ENCODE data around the gene NOP14. TPM values are rescaled to one million over a fixed set of nuclear protein-coding genes. Genes with fewer than 3 reads are reported as not detected.

Gene NOP14
- polyA plus RNA-seq, 1 experiment: 7.1 TPM

GRCh38 chr4:2913168-2913567 lies 50.0 kb downstream of the NOP14 start:
- no peak for TF ChIP-seq CTCF (IDR thresholded peaks at IDR 0.05; ENCODE audit: insufficient read depth, low read depth, low read length)

GRCh38 chr4:2911868-2912267 lies 51.3 kb downstream of the NOP14 start:
- H3K36me3 ChIP-seq (ENCODE audit: control insufficient read depth, insufficient read depth, low read length): peaks cover 34% of the 10 kb centered on the region

More at GRCh38 chr4:2913168-2913567, 50.0 kb downstream of the NOP14 start:
- Histone ChIP-seq H3K4me3 (ENCODE audit: low read depth, low read length) (no peak overlapping the region), H3K27me3 (ENCODE audit: control insufficient read depth, insufficient read depth, low read length) (no peaks in the 10 kb centered on the region), H3K36me3 (ENCODE audit: control insufficient read depth, insufficient read depth, low read length) (peaks cover 25% of the 10 kb centered on the region)
- POLR2A ChIA-PET: no interaction called here
- no peak for DNase-seq (ENCODE audit: low read depth)
- CTCF ChIA-PET: interaction anchor here (1.1 kb wide), 1 partner anchor 17 kb away, joined by 3 read pairs; no protein-coding TSS in a partner anchor

GRCh38 chr4:2910409-2910808 lies 52.8 kb downstream of the NOP14 start:
- no peak for DNase-seq (ENCODE audit: low read depth)
- peaks cover 35% of the 10 kb centered on the region for H3K36me3 ChIP-seq (ENCODE audit: control insufficient read depth, insufficient read depth, low read length)

More at GRCh38 chr4:2911868-2912267, 51.3 kb downstream of the NOP14 start:
- ChIA-PET CTCF (interaction anchor here (0.9 kb wide), 1 partner anchor 147 kb away, joined by 4 read pairs; no protein-coding TSS in a partner anchor), POLR2A (no interaction called here)
- no peak for DNase-seq (ENCODE audit: low read depth)
- no peak for TF ChIP-seq CTCF (IDR thresholded peaks at IDR 0.05; ENCODE audit: insufficient read depth, low read depth, low read length)
- Histone ChIP-seq H3K4me3 (ENCODE audit: low read depth, low read length) (no peak overlapping the region), H3K27me3 (ENCODE audit: control insufficient read depth, insufficient read depth, low read length) (no peaks in the 10 kb centered on the region)

GRCh38 chr4:2909583-2909982 lies 53.6 kb downstream of the NOP14 start:
- no peak for DNase-seq (ENCODE audit: low read depth)
- H3K4me3 ChIP-seq (ENCODE audit: low read depth, low read length): no peak overlapping the region
- CTCF ChIA-PET: no interaction called here
- TF ChIP-seq CTCF (IDR thresholded peaks at IDR 0.05; ENCODE audit: insufficient read depth, low read depth, low read length): no peak
- peaks cover 40% of the 10 kb centered on the region for H3K36me3 ChIP-seq (ENCODE audit: control insufficient read depth, insufficient read depth, low read length)
- POLR2A ChIA-PET: no interaction called here
- H3K27me3 ChIP-seq (ENCODE audit: control insufficient read depth, insufficient read depth, low read length): no peaks in the 10 kb centered on the region

More at GRCh38 chr4:2910409-2910808, 52.8 kb downstream of the NOP14 start:
- H3K27me3 ChIP-seq (ENCODE audit: control insufficient read depth, insufficient read depth, low read length): no peaks in the 10 kb centered on the region
- POLR2A ChIA-PET: no interaction called here
- H3K4me3 ChIP-seq (ENCODE audit: low read depth, low read length): no peak overlapping the region
- no peak; the same call in 1 of the 2 replicates for TF ChIP-seq CTCF (IDR thresholded peaks at IDR 0.05; ENCODE audit: insufficient read depth, low read depth, low read length)
- CTCF ChIA-PET: interaction anchor here (1.5 kb wide), 1 partner anchor 8 kb away, joined by 3 read pairs; no protein-coding TSS in a partner anchor

GRCh38 chr4:2908686-2909085 lies 54.5 kb downstream of the NOP14 start:
- ChIA-PET POLR2A (no interaction called here), CTCF (no interaction called here)
- Histone ChIP-seq H3K27me3 (ENCODE audit: control insufficient read depth, insufficient read depth, low read length) (no peaks in the 10 kb centered on the region), H3K4me3 (ENCODE audit: low read depth, low read length) (no peak overlapping the region), H3K36me3 (ENCODE audit: control insufficient read depth, insufficient read depth, low read length) (peaks cover 41% of the 10 kb centered on the region)
- no peak for TF ChIP-seq CTCF (IDR thresholded peaks at IDR 0.05; ENCODE audit: insufficient read depth, low read depth, low read length)
- DNase-seq (ENCODE audit: low read depth): no peak
